Right kidney (tissue), 1 donor: ENCODE results near the gene CXCL13.
"Not testable (repeated sequence)": the region's sequence is repeated elsewhere in the genome, so short reads cannot be mapped to it uniquely, and the experiment has no call there.

ENCODE experiments used
- DNase-seq: peaks from one replicate; pipeline ENCODE4 v3.0.0-alpha.2; 2016

CXCL13 gene

DNA sequence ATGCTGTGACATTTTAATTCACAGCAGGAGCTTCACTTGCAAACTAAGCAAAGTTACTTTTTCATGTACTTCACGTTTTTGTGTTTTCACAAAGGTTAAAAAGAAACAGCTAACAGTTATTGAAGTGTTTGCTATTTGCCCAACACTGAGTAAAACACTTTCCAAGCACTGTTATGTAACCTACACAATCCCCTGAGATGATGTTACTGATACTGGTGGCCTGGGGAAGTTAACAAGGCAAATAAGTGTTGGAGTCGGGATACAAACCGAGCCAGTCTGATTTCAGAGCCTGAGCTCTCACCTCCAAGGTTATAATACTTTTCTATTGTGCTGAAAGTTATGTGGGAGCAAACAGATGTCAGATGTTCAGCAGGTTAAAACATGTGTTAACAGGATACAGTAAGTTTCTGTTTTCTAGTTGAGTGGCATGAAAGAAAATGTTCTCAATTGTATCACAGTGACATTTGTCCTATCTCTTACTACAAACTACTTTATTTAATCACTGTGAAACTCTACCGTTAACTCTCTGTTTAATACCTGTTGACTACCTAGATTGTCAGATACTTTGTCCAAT, 3.9 kb upstream of the CXCL13 start:
- no peak for DNase-seq

DNA sequence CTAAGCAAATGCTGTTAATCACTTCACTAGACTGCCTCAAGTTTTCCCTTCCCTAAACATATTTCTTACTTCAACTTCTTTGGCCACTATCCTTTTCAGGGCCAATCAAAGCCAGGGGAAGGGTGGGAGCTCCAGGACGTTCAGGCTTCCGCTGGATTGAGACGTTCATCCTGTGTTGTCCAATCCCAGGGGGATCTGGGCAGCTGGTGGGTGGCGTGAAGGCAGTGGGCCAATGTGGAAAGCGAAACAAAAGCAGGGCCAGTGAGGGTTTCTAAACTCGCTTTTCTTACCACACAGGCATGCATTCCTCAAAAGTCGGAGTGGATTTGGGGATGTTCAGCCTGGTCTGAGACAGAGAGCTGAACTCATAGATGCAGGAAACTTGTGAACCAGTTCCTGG, 7.6 kb downstream of the CXCL13 start:
- DNase-seq, result no peak

DNA sequence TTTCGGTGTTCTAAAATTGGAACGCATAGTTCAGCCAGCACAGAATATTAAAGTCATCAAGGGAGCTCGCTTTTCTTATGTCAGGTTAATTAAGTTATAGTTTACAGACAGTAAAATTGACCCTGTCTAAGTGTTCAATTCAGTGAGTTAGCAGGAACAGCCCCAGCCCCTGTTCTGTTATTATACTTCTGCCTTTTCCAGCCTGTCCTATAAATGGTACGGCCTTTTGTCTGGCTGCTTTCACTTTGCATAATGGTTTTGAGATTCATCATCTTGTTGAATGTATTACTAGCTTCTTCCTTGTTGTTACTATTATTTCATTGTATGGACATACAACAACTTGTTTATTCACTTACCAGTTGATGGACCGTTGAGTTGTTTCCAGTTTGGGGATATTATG, 9.5 kb downstream of the CXCL13 start:
- no peak for DNase-seq

DNA sequence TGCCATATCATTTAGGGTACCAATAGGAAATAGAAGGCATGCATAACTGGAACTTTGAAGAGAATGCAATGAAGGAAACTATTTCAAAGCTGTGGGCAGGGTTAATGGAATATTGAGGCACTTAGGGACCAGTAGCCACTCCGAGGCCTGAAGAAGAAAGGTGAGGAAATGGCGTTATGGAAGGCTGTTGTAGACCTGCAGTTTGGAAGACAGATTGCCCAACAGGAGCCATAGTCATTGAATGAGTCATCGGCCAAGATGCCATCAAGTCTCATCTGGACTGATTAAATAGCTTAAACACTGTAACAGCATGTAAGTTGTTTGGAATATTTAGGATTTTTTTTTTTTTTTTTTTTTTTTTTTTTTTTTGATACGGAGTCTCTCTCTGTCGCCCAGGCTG, 11.6 kb downstream of the CXCL13 start:
- DNase-seq, result no peak

DNA sequence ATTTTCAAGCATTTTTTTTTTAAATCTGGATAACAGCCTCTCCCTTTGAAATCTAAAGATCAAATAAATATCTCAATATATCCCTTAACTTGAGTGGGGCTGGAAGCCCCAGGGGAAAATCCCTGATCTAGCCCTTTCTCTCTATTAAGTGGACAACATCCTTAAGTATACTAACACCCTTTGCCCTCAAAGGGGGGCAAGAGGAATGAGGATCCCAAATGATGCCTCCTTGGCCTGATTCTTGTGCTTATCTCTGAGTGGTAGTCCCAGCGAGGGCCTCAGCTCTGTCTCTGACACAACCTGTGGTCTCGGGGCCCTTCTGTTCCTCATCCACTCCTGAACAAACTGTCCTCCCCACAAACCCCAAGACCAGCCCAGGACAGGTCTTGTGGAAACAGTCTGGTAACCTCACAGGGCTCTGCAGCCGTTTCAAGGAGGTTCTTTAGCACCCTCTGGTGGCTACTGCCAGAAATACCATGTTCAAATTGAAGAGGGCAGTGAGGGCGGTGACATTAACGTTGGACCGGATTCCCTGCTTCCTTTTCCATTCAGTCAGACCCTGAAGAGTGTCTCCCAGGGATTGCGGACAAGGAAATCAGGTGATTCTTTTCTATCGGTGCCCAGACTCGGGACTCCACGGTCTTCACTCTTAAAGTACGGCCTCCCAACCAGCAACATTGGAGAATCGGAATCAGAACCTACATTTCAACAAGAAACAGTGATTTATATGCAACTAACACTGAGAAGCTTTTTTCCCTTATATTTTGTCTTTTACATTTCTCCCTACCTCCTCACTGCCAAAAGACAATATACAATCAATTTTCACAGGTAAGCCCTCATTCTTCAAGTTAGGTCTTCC, 13.0 kb downstream of the CXCL13 start:
- peak; percentile 46 for DNase-seq

DNA sequence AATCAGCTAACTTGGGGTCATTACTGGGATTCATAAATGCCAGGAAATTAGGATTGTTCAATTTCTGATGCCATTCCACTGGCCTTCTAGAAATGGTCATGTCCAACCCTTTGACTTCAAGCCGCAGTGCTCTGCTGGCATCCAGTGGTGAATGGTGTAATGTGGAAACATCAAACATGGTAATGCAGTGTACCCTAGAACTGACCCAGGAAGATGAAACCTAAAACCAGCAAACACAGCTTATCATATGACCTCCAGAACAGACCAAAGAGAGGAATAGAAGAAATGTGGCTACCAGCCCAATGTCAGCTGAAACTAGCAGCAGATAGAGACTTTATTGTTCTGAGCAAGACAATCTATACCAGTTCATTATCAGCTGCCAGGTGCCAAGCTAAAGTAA, 13.8 kb downstream of the CXCL13 start:
- no peak for DNase-seq

DNA sequence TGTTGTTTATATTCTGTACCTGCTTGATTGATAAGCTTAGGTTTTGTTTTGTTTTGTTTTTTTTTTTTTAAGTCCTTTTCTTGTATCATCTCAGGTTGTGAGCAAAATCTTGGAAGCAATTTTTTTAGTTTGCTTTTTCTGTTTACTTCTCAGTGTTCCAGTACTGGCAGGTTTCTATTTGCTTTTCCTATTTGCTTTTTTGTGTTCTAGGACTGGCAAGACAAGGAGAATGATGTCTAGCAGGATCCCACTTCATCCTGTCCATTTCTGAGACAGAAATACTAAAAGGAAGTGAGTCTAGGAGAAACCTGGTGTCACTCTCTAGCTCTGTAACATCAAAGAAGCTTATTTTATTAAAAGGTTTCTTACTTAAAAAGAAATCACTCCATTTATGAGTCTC, 15.6 kb downstream of the CXCL13 start:
- no peak for DNase-seq

DNA sequence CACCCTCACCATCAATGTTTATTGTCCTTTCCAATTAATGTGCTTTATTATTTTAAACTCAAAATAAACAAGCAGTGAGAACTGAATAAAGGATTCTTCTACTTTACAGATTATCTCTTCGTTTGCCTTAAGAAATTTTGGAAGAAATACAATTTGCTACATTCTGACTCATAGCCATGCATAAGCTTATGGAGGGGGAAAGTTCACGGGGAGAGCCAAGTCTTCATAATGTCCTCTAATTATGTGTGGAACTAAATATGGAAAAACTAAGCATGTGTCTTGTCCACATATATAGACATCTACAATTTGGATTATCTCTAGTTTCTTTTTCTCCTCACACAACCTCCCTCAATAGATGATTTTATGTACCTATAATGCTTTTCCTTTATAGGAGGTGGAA, 17.5 kb downstream of the CXCL13 start:
- no peak for DNase-seq

DNA sequence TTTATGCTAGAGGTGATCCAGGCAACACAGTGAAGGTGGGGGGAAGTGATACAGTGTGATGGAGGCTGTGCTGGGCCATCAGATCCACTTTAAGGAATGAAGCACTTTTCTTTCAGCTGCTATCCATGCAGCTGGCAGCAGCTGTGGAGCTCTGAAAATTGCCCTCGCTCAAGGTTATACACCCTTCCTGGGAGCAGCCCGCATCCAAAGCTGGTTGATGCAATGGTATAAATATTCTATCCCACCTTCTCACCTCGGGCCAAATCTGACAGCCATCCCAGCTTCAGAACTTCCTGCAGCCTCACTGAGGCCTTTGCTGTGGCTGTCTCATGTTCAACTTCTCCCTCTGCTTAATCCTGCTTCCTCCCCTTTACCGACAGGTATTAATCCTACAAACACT, 18.6 kb downstream of the CXCL13 start:
- DNase-seq, result no peak

DNA sequence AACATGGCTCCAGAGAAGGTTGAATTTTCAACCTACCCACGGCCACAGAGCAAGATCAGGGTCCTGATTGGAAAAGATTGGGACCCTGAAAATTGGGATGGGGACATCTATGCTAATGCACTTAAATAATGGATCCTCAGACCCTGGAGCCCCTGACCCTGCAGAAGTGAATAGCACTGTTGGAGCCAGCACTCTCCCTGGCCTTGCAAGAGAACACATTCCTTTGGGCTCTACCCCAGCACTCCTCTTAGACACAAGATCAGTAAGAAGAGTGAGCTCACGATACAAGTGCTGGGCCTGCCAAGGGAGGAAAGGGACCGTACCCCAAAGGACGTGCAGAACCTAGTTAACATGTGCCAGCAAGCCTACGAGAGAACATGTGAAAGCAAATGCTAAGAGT, 19.9 kb downstream of the CXCL13 start:
- DNase-seq, result no peak

DNA sequence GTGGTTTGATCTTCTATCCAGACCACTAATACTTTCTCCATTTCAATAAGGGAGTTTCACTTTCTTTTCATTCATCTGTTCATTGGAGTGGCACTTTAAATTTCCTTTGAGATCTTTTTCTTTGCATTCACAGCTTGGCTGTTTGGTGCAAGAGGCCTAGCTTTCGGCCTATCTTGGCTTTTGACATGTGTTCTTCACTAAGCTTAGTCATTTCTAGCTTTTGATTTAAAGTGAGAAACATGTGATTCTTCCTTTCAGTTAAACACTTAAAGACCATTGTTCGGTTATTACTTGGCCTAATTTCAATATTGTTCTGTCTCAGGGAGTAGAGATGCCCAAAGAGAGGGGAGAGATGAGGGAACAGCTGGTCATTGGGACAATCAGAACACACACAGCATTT, 24.3 kb downstream of the CXCL13 start:
- no peak for DNase-seq

DNA sequence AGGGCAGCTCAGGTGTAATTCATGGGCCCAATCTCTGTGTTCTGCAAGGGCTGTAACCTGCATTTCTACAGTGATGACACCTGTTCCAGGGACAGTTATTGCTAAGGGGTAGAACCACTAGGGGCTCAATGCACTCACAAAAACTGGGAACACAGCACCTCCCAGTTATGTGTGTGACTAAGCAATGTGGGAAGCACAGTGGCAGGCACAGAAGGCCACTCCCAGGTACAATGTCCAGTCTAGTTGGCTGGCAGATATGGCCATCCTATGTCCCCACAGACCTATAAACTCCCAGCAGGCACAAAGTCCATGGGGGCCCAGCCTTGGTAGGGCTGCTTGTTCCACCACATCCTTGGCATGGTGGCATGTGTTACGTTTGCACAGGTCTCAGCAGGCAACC, 25.7 kb downstream of the CXCL13 start:
- no peak for DNase-seq

DNA sequence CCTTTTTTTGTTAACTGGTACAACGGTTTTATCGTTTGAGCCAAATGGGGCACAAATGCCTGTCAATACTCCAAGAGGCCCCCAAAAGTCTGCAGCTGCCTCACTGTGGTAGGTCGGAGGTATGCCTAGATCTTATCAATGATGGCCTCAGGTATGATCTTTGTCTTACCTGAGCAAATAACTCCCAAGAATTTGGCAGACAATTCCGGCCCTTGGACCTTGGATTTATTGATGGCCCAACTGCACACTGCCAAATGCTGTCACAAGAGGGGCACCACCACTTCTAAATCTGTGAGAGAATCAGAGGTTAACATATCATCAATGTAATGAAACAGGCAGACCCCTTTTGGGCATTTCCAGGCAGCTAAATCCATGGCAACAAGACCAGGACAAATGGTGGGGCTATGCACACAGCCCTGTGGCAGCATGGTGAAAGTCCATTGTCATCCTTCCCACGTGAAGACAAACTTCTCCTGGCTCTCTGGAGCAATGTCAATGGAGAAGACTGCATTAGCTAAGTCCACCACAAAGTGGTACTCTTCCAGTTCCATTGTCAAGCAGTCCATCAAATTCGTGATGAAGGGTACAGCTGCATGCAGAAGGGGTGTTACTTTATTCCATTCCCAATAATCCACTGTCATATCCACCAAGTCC, 28.6 kb downstream of the CXCL13 start:
- DNase-seq, result no peak

DNA sequence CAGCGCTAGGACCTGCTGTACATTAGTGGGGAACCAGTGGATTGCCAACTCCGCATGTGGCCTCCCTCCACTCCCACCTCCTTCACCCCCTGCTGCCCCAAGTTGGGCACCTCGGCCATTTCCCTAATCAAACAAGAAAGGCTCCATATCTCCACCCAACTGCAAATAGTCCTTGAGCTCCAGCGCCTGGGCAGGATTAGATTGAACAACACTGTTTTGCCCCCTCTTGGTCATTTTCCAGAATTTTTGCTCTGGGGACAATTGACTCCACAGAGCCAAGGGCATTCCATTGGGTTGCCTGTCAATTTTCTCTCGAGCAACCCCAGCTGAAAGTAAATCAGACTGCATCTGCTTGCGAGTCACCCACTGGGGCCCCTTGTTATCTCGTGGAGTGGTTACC, 29.6 kb downstream of the CXCL13 start:
- DNase-seq, result no peak

DNA sequence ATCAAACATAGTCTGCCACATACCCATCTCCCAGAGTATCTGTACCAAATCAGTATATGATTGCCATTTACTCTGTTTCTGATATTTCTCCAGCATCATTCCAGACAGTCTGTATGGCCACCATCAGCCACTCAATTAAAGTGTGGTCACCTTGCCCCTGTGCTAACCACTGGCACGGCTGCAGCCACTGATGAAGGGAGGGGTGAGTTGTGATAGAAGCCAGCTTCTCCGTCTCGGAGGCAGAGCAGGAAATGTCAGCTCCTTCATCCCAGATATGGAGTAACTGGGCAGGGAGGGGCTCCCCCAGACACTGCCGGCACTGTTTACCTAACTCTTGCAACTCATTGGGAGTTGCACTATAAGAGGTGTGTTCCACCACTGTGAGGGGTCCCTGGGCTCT, 30.3 kb downstream of the CXCL13 start:
- no peak for DNase-seq

DNA sequence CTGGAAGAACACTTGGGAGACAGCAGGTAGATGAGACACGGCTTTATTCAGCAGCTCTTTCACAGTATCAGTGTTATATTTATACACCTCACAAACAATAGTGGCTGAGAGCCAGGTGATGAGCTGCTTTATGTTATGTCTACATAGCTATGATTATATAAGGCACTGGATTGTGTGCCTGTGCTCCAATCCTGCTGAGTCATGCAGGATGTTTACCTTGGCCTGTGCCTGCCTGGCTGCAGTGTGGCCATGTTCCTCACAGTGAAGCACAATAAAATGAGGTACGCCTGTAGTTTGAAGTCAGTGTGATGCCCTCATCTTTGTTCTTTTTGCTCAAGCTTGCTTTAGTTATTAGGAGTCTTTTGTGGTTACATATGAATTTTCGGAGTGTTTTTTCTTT, 31.3 kb downstream of the CXCL13 start:
- no peak for DNase-seq

DNA sequence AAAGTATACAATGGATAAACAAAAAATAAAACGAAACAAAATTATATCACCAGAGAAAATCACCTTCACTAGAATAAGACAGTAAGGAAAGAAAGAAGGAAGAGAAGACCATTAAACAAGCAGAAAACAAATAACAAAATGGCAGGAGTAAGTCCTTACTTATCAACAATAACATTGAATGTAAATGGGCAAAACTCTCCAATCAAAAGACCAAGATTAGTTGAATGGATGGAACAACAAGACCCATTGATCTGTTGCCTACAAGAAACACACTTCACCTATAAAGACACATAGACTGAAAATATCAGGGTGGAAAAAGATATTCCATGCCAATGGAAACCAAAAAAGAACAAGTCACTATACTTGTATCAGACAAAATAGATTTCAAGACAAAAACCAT, 38.4 kb downstream of the CXCL13 start:
- DNase-seq, result not testable (repeated sequence)

DNA sequence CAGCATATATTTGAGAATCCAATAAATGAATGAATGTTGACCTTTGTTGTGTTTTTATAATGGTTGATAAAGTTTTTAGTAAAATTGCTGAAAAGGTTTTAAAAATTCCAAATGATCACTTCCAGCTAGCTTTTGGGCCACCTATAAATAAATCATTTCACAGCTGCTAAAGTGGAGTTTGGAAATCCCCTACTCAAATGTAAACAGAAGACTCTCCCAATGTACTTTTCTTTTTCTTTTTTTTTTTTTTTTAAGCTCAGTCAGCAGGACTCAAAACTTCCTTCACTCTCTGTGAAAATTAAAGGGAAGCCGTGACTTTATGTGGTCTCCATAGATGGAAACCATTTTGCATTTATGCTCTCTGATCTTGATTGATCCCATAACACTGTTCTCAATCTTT, 45.2 kb downstream of the CXCL13 start:
- no peak for DNase-seq

DNA sequence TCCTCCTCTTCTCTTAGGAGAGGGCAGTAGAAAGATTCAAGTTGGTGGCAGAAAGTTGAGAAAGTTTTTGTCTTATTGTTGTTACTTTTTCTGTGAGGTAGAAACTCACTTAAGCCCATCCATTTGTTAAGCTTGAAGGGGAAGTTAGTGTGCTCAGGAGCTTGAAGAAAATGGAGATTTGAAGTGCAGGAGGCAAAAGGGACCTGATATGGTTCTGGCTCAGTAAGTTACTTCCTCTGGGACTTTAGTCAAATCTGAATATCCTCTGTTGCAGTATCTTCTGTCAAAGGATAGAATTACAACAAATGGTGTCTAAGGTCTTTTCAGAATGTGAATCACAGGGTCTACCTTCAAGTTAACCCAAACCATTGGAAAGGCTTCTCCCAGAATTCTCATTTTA, 46.2 kb downstream of the CXCL13 start:
- no peak for DNase-seq

DNA sequence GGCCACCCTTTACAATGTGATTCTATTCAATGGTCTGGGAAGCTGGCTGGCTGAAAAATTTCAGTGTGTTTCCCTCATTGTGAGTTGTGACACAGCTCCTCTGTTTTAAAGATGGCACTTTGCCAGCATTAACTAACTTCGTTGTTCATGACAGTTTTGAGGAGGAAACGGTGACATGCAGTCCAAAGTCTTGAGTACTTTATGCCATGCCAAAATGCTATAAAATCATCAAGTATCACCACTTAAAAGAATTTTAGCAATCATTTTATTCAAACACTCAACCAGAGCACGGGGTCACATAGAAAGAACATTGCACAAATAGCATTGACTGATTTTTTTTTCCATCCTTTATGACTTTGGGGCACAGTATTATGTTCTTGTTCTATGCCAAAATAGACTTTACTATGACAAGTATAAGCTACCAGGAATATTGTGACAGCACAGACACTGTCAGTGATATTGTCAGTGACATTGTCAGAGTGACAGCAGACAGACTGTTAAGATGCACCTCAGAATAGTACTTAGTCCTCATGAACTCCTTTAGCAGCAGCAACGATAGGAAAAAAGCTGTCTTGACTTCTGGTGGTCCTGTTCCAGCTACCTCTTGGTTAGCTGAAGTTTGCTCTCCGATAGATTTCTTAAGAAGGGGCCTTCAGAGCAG, 46.7 kb downstream of the CXCL13 start:
- DNase-seq, result no peak

DNA sequence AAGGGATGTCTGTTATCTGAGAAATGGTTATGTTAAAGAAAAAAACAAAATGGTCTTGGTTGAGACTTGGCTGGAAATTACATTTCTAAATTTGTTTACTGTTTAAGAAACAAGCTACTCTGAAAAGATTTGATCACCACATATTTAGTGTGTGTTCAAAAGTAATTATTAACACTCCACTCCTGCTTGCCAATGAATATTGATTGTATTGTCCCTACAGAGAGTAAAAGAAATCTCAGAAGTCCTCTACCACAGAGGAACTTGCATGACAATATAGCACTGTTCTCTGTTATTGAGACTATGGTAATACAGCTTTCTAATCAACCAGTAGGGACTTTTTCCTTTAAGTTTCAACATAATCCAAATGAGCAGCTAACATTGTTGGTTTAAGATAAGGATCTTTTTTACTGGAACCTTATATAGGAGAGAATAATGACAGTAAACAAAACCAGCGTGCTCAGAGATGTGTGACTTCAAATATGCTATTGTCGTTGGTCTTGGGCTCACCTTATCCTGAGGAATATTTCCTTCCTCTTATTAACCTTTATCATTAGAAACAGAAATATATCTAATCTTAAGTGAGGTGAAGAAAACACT, 47.6 kb downstream of the CXCL13 start:
- DNase-seq, result no peak

DNA sequence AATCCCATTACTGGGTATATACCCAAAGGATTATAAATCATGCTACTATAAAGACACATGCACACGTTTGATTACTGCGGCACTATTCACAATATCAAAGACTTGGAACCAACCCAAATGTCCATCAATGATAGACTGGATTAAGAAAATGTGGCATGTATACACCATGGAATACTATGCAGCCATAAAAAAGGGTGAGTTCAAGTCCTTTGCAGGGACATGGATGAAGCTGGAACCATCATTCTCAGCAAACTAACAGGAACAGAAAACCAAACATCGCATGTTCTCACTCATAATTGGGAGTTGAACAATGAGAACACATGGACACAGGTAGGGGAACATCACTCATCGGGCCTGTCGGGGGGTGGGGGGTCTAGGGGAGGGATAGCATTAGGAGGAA, 54.7 kb downstream of the CXCL13 start:
- not testable (repeated sequence) for DNase-seq
